Measurements from ENCODE around the gene RAB9A. TPM values are rescaled to one million over a fixed set of nuclear protein-coding genes. Genes with fewer than 3 reads are reported as not detected.
"Not testable (repeated sequence)": the region's sequence is repeated elsewhere in the genome, so short reads cannot be mapped to it uniquely, and the experiment has no call there.

RAB9A gene, protein sequence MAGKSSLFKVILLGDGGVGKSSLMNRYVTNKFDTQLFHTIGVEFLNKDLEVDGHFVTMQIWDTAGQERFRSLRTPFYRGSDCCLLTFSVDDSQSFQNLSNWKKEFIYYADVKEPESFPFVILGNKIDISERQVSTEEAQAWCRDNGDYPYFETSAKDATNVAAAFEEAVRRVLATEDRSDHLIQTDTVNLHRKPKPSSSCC
- polyA plus RNA-seq (2013, experiment 1 of 2) = 14.9 TPM
- 15.2 TPM for polyA plus RNA-seq (2013, experiment 2 of 2)

DNA sequence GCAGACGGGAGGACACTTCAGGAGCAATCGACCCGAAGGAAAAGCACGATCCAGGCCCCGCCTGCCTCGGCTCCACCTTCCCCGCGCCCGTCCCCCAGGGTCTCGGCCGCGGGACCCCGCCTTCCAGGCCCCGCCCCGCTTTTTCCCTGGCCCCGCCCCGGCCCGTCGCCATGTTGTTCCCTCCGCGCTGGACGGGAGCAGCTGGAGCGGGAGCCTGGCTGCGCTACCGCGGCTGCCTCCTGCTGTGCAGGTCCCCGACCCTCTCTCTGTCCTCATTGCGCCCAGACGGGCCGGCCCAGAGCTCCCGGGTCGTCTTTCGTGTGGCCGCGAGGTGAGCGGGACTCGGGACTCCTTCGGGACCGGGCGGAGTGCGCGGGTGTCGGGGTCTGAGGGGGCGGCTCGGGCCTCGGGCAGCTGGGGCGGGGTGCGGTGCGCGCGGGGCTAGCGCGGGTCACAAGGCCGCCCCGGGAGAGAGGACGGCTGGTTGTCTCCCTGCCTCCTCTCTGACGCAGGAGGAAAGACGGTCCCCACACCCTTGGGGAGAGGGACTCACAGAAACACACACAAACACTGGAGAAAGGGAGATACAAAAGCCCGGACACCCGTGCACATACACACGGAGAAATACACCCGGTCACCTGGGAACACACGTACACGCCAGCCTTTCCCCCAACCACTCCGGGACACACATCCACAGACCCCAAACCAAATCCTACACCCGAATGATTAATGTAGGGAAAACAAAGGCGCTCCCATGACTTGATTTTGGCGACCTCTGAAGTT lies at the start of gene RAB9A:
Gene RAB9A (plus strand): TSS at position 171 of the 783 bp plus-strand sequence. CDS start 19,619 bp downstream, outside the sequence.
- Histone ChIP-seq H4K8ac (ENCODE audit: low read depth, low read length) (no peak within 1 kb of the TSS), H3K4me1 (ENCODE audit: control insufficient read depth in 2 of 2, insufficient read depth in 1 of 2, low read depth in 1 of 2, low read length in 2 of 2) (peaks cover 0 to 8% of the 10 kb centered on the region in 2 donors), H2BK12ac (ENCODE audit: low read length) (no peak within 1 kb of the TSS), H3K27ac (replicated peaks; ENCODE audit: low read length) (peak within 1 kb of the TSS; percentile 61), H3K23ac (ENCODE audit: low read depth, low read length, poor library complexity) (peak within 1 kb of the TSS; percentile 85), H3K4ac (ENCODE audit: low read length) (no peak within 1 kb of the TSS), H2BK15ac (ENCODE audit: low read length) (no peak within 1 kb of the TSS), H3K4me3 (ENCODE audit: low read length in 2 of 2) (peak within 1 kb of the TSS; percentile 85 to 88), H2AK5ac (ENCODE audit: low read depth, low read length) (no peak within 1 kb of the TSS), H2BK120ac (ENCODE audit: low read depth, low read length) (no peak within 1 kb of the TSS), H3K27me3 (ENCODE audit: control insufficient read depth in 3 of 3, insufficient read depth in 3 of 3, low read depth in 1 of 3, low read length in 3 of 3) (peaks cover 0 to 2% (median 0%) of the 10 kb centered on the region in 3 experiments), H3K14ac (ENCODE audit: low read length) (no peak within 1 kb of the TSS), H3K79me1 (ENCODE audit: low read depth, low read length) (no peaks in the 10 kb centered on the region), H2BK5ac (ENCODE audit: low read length) (no peak within 1 kb of the TSS), H2AFZ (ENCODE audit: low read length) (peak within 1 kb of the TSS; percentile 85), H3K36me3 (replicated peaks in 1 of 2; ENCODE audit: control insufficient read depth in 2 of 2, insufficient read depth in 2 of 2, low read length in 2 of 2) (no peaks in the 10 kb centered on the region), H4K91ac (ENCODE audit: low read depth, low read length, poor library complexity) (no peak within 1 kb of the TSS), H3K9me3 (replicated peaks in 1 of 2; ENCODE audit: control insufficient read depth in 2 of 2, insufficient read depth in 1 of 2, low read depth in 1 of 2, low read length in 2 of 2) (no peaks in the 10 kb centered on the region), H3K4me2 (ENCODE audit: insufficient read depth, low read length, poor library complexity, severe bottlenecking) (peak within 1 kb of the TSS; percentile 33), H3K9ac (ENCODE audit: low read depth, low read length, poor library complexity) (peak within 1 kb of the TSS; percentile 88), H3K18ac (ENCODE audit: low read length) (peak within 1 kb of the TSS; percentile 91)
- WGBS, 2 donors (ENCODE audit: extremely low coverage in 2 of 2, insufficient read length in 2 of 2, insufficient replicate concordance in 1 of 2) = no CpG with 5 or more reads among the region's 68 CpGs
- peak; percentile 62 for DNase-seq (ENCODE audit: low spot score)

DNA sequence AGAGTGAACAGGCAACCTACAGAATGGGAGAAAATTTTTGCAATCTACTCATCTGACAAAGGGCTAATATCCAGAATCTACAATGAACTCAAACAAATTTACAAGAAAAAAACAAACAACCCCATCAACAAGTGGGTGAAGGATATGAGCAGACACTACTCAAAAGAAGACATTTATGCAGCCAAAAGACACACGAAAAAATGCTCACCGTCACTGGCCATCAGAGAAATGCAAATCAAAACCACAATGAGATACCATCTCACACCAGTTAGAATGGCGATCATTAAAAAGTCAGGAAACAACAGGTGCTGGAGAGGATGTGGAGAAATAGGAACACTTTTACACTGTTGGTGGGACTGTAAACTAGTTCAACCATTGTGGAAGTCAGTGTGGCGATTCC lies 47.2 kb upstream of the RAB9A start:
- H3K4ac ChIP-seq (ENCODE audit: low read length); H3K27ac ChIP-seq (replicated peaks; ENCODE audit: low read length); H2AK5ac ChIP-seq (ENCODE audit: low read depth, low read length); H4K91ac ChIP-seq (ENCODE audit: low read depth, low read length, poor library complexity); H2BK5ac ChIP-seq (ENCODE audit: low read length); H3K23ac ChIP-seq (ENCODE audit: low read depth, low read length, poor library complexity); H3K14ac ChIP-seq (ENCODE audit: low read length); H3K9ac ChIP-seq (ENCODE audit: low read depth, low read length, poor library complexity); H3K27me3 ChIP-seq (ENCODE audit: control insufficient read depth in 3 of 3, insufficient read depth in 3 of 3, low read depth in 1 of 3, low read length in 3 of 3); H3K79me1 ChIP-seq (ENCODE audit: low read depth, low read length); H4K8ac ChIP-seq (ENCODE audit: low read depth, low read length); H3K36me3 ChIP-seq (replicated peaks in 1 of 2; ENCODE audit: control insufficient read depth in 2 of 2, insufficient read depth in 2 of 2, low read length in 2 of 2); H3K18ac ChIP-seq (ENCODE audit: low read length); H2BK12ac ChIP-seq (ENCODE audit: low read length); H3K4me1 ChIP-seq (ENCODE audit: control insufficient read depth in 2 of 2, insufficient read depth in 1 of 2, low read depth in 1 of 2, low read length in 2 of 2); H2AFZ ChIP-seq (ENCODE audit: low read length); H2BK120ac ChIP-seq (ENCODE audit: low read depth, low read length); H3K9me3 ChIP-seq (replicated peaks in 1 of 2; ENCODE audit: control insufficient read depth in 2 of 2, insufficient read depth in 1 of 2, low read depth in 1 of 2, low read length in 2 of 2); H3K4me2 ChIP-seq (ENCODE audit: insufficient read depth, low read length, poor library complexity, severe bottlenecking); H2BK15ac ChIP-seq (ENCODE audit: low read length); H3K4me3 ChIP-seq (ENCODE audit: low read length in 2 of 2); DNase-seq (ENCODE audit: low spot score): not testable (repeated sequence)
- no CpG with 5 or more reads among the region's 4 CpGs for WGBS, 2 donors (ENCODE audit: extremely low coverage in 2 of 2, insufficient read length in 2 of 2, insufficient replicate concordance in 1 of 2)

DNA sequence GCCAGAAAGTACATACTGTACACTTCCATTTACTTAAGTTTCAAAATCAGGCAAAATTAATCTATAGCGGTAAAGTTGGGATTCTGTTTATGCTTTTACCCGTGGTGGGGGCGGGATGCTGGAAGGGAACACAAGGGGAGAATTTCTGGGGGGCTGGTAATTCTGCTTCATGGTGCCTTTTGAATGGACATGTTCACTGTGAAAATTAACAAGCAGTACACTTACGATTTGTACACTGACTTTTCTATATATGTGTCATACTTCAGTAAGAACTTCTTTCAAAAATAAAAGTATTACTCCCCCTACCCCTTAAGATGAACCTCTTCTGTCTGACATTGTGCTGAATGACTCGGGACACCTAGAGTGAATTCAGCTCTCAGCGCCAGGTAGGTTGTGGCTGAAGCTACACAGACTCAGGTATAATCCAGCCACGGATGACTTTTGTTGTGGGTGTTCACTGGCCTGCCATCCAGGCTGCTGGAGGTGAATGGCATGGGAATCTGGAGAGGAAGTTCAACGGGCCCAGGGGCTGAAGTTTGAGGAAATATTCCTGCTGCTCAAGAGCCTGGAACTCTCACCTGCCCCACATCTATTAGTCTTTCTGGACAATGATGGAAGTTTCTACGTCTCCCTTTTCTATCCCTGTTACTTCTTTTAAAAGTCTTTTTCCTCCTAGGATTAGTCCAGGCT lies 43.3 kb upstream of the RAB9A start:
- Histone ChIP-seq H2AK5ac (ENCODE audit: low read depth, low read length) (no peak overlapping the region), H3K18ac (ENCODE audit: low read length) (no peak overlapping the region), H3K79me1 (ENCODE audit: low read depth, low read length) (no peaks in the 10 kb centered on the region), H3K23ac (ENCODE audit: low read depth, low read length, poor library complexity) (no peak overlapping the region), H4K91ac (ENCODE audit: low read depth, low read length, poor library complexity) (no peak overlapping the region), H3K4me2 (ENCODE audit: insufficient read depth, low read length, poor library complexity, severe bottlenecking) (no peak overlapping the region), H3K4me1 (ENCODE audit: control insufficient read depth in 2 of 2, insufficient read depth in 1 of 2, low read depth in 1 of 2, low read length in 2 of 2) (peaks cover 0 to 3% of the 10 kb centered on the region in 2 donors), H3K14ac (ENCODE audit: low read length) (no peak overlapping the region), H3K9ac (ENCODE audit: low read depth, low read length, poor library complexity) (no peak overlapping the region), H3K4me3 (ENCODE audit: low read length in 2 of 2) (no peak overlapping the region), H2BK120ac (ENCODE audit: low read depth, low read length) (no peak overlapping the region), H3K9me3 (replicated peaks in 1 of 2; ENCODE audit: control insufficient read depth in 2 of 2, insufficient read depth in 1 of 2, low read depth in 1 of 2, low read length in 2 of 2) (no peaks in the 10 kb centered on the region), H4K8ac (ENCODE audit: low read depth, low read length) (no peak overlapping the region), H2BK15ac (ENCODE audit: low read length) (no peak overlapping the region), H3K27me3 (ENCODE audit: control insufficient read depth in 3 of 3, insufficient read depth in 3 of 3, low read depth in 1 of 3, low read length in 3 of 3) (no peaks in the 10 kb centered on the region), H2AFZ (ENCODE audit: low read length) (peak overlapping the region; percentile 69), H2BK5ac (ENCODE audit: low read length) (no peak overlapping the region), H2BK12ac (ENCODE audit: low read length) (no peak overlapping the region), H3K27ac (replicated peaks; ENCODE audit: low read length) (no peak overlapping the region), H3K36me3 (replicated peaks in 1 of 2; ENCODE audit: control insufficient read depth in 2 of 2, insufficient read depth in 2 of 2, low read length in 2 of 2) (no peaks in the 10 kb centered on the region), H3K4ac (ENCODE audit: low read length) (no peak overlapping the region)
- DNase-seq (ENCODE audit: low spot score) = no peak
- WGBS, 2 donors (ENCODE audit: extremely low coverage in 2 of 2, insufficient read length in 2 of 2, insufficient replicate concordance in 1 of 2) = no CpG with 5 or more reads among the region's 9 CpGs

DNA sequence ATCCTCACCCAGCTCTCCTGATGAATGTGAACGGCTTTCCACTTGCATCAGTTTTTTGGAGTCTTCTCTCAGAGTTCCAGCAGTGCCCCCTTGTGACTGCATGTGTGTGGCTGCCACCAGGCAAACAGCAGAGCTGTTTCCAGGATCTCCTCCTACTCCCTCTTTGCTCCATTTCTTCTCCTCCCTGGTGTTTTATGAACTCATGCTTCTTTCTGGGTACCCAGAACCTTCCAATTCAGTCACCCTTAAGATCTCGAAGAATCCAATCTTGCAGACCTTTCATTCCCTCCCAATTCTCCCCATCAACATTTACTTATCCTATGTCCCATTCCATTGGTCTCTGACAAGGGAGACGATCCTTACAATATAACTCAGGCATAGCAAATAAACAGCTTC lies 42.8 kb upstream of the RAB9A start:
- WGBS, 2 donors (ENCODE audit: extremely low coverage in 2 of 2, insufficient read length in 2 of 2, insufficient replicate concordance in 1 of 2) = no CpG with 5 or more reads among the region's 3 CpGs
- Histone ChIP-seq H3K4ac (ENCODE audit: low read length) (no peak overlapping the region), H2BK120ac (ENCODE audit: low read depth, low read length) (no peak overlapping the region), H3K14ac (ENCODE audit: low read length) (no peak overlapping the region), H2AK5ac (ENCODE audit: low read depth, low read length) (no peak overlapping the region), H3K18ac (ENCODE audit: low read length) (no peak overlapping the region), H3K4me2 (ENCODE audit: insufficient read depth, low read length, poor library complexity, severe bottlenecking) (no peak overlapping the region), H3K23ac (ENCODE audit: low read depth, low read length, poor library complexity) (no peak overlapping the region), H2BK15ac (ENCODE audit: low read length) (no peak overlapping the region), H3K27me3 (ENCODE audit: control insufficient read depth in 3 of 3, insufficient read depth in 3 of 3, low read depth in 1 of 3, low read length in 3 of 3) (no peaks in the 10 kb centered on the region), H3K9me3 (replicated peaks in 1 of 2; ENCODE audit: control insufficient read depth in 2 of 2, insufficient read depth in 1 of 2, low read depth in 1 of 2, low read length in 2 of 2) (no peaks in the 10 kb centered on the region), H3K79me1 (ENCODE audit: low read depth, low read length) (no peaks in the 10 kb centered on the region), H2AFZ (ENCODE audit: low read length) (peak overlapping the region; percentile 69), H3K36me3 (replicated peaks in 1 of 2; ENCODE audit: control insufficient read depth in 2 of 2, insufficient read depth in 2 of 2, low read length in 2 of 2) (no peaks in the 10 kb centered on the region), H3K9ac (ENCODE audit: low read depth, low read length, poor library complexity) (no peak overlapping the region), H2BK12ac (ENCODE audit: low read length) (no peak overlapping the region), H4K8ac (ENCODE audit: low read depth, low read length) (no peak overlapping the region), H4K91ac (ENCODE audit: low read depth, low read length, poor library complexity) (no peak overlapping the region), H3K4me1 (ENCODE audit: control insufficient read depth in 2 of 2, insufficient read depth in 1 of 2, low read depth in 1 of 2, low read length in 2 of 2) (peaks cover 0 to 3% of the 10 kb centered on the region in 2 donors), H2BK5ac (ENCODE audit: low read length) (no peak overlapping the region), H3K4me3 (ENCODE audit: low read length in 2 of 2) (no peak overlapping the region), H3K27ac (replicated peaks; ENCODE audit: low read length) (no peak overlapping the region)
- DNase-seq (ENCODE audit: low spot score) = peak; percentile 24

All from neuronal stem cell (in vitro differentiated cells).